NCI-H1105 (cell line): ENCODE results near the gene ZNF784.

Source experiments
- DNase-seq: peaks from one replicate; lab custom pipeline; 2025; lab: John Stamatoyannopoulos, UW

The ZNF784 gene

DNA sequence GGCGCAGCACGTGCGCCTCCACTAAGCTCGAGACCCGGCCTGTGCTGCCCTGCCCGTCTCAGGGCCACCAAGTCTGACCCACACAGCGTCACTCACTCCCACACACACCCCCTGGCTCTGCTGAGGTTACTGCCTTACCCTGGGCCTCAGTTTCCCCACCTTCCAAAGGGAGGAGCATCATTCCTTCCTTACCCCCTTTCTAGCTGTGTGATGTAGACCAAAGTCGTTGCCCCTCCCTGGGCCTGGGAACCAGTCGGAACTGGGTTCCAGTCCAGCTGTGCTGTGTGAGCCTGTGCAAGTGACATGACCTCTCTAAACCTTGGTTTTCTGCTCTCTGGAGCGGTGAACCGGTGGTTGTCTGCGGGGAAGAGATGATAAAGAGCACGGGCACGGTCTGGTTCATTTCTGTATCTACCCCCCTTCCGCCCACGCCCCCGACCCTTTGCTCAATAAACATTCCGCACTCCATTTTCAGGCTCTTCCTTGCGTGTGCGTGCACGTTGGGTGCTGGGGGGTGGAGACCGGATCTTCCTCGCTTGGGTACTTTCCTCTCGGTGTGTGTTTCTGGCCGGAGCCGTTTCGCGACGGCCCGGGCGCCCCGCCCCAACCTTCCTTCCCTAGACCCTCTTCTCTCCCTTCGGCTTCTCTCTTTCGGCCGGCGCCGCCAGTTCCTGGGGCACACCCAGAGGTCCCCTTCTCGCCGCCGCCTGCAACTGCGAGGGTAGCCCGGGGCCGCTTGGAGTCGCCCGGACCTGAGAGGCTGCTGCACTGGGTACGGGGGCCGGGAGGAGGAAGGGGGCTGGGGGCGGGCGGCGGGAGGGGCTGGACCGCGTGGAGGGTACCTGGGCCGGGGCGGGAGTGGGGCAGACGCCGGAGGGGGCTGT, 18.9 kb upstream of the ZNF784 start, which contains the start of gene ZNF581:
ZNF581 (plus strand) TSS at position 647 of the 884 bp plus-strand sequence. CDS start 923 bp downstream, outside the sequence.
- peak; percentile 64 for DNase-seq

GRCh38 chr19:55642153-55643002, 18.0 kb upstream of the ZNF784 start:
- DNase-seq, result no peak

- DNase-seq, result no peak
Measured at GRCh38 chr19:55641426-55642152, 17.2 kb upstream of the ZNF784 start.

DNA sequence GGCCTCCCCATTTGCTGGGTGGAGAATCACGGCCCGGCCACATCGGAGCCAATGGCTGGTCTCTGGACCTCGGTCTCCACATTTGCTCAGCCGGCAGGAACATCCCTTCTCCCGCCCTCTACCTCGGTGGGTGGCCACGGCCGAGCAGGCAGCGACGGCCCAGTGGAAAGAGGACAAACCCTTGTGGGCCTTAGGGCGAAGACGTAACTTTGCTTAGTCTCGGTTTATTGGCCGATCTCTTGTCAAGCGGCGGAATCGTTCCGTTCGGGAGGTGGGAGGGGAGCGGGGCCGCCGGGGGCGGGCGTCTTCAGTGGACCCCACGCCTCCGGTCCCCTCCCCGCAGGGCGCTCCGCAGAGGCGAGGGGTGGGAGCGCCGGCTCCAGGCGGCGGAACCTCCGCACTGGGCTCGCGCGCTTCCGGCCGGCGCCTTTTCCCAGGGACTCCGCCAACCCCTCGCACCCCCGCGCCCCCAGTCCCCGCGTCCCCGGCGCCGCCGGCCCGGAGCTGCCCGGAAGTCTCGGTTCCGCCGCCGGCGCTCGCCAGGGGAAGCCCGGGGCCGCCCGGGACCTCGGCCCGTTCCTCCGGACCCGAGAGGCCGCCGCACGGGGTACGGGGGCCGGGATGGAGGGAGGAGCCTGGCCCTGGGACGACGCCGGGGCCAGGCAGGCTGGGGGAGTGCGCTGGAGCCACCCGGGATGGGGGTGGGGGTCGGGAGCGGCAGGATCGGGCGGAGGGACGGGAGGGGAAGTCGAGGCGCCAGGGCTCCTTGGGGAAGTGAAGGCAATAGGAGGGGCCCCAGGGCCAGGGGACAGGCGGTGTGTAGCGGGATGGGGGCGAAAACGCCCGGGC, 16.4 kb upstream of the ZNF784 start, which contains the start of gene ZNF580:
ZNF580 (plus strand) TSS at position 426 of the 849 bp plus-strand sequence. CDS start 1,507 bp downstream, outside the sequence.
- DNase-seq, result peak; percentile 77

DNA sequence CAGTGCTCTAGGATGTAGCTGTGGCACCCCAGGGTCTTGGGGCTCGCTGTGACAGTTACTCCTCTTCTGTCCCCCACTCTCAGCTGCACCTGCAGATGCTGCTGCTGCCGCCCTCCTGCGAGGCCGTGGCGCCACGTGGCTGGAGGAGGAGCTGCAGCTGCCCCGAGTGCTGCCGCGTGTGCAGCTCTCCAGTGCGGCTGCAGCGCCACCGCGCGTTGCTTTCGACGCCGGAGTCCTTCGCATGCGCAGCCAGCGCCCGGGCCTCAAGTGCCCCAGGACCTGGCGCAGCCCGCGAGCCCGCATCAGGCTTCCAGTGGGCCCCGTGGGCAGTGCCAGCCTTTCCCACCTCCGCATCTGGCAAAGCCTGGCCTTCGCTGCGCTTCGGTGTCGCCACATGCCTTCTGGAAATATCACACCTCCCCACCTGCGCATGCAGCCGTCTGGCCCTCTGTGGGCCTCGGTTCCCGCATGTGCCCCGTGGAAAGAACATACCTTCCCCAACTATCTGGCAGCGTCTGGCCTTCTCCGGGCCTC, 15.7 kb upstream of the ZNF784 start:
- peak; percentile 48 for DNase-seq

GRCh38 chr19:55638864-55639359, 14.5 kb upstream of the ZNF784 start:
- no peak for DNase-seq

- no peak for DNase-seq
Measured at GRCh38 chr19:55637534-55637933, 13.2 kb upstream of the ZNF784 start.

DNA sequence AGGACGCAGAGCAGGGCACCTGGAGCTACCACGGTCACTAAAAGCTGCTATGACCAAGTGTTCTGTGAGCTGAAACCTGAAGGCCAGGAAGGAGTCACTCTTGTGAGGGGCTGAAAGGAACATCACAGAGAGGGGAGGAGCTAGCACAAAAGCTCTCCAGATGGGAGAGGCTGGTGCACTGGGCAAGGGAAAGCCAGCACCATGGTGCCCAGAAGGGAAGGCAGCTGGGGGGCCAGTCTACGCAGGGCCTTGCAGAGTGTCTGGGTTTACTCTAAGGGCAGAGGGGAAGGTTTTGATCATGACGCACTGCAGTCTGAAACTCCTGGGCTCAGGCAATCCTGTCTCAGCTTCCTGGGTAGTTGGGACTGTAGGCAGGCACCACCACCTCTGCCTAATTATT, 12.4 kb upstream of the ZNF784 start:
- no peak for DNase-seq

DNA sequence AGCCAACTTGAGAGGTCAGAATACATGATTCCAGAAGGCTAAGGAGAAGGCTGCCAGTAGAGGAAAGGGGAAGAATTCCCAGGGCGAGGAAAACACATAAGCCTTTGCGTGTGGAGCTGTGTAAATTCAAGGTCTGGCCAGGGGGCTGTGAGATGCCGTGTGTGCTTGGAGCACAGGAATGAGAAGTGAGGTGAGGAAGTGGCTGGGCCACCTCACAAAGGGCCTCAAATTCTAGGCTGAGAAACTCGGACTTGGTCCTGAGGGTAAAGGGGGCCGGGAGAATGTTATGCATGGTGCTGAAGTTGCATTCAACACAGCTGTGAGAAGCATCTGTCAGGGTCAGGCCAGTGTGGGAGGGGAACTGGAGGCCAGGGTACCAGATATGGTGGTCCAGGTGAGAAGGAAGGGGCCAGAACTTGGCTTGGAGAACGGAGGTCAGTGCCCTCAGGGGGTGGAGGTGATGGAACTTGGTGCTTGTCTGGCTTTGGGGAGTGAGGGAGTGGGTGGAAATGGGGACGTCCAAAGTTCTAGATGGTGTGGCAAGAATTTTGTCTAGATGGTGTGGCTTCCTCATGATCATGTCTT, 11.6 kb upstream of the ZNF784 start:
- DNase-seq, result no peak

- DNase-seq, result no peak
Measured at GRCh38 chr19:55635334-55635717, 11.0 kb upstream of the ZNF784 start.

GRCh38 chr19:55633861-55634260, 9.5 kb upstream of the ZNF784 start:
- no peak for DNase-seq

GRCh38 chr19:55632463-55632834, 8.1 kb upstream of the ZNF784 start:
- peak; percentile 90 for DNase-seq

DNA sequence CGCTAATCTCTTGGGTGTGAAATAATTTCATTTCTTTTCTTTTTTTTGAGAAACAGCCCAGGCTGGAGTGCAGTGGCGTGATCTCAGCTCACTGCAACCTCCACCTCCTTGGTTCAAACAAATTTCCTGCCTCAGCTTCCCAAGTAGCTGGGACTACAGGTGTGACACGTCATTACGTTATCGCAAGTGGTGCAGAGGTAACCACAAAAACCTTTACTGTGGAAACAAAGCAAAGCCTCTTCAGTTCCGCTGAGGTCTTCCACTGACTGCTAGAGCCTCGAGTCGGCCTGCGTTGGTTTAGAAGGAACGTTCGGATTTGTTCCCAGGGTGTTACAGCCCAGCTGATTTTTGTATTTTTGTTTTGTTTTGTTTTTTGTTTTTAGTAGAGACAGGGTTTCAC, 2.0 kb upstream of the ZNF784 start:
- no peak for DNase-seq

DNA sequence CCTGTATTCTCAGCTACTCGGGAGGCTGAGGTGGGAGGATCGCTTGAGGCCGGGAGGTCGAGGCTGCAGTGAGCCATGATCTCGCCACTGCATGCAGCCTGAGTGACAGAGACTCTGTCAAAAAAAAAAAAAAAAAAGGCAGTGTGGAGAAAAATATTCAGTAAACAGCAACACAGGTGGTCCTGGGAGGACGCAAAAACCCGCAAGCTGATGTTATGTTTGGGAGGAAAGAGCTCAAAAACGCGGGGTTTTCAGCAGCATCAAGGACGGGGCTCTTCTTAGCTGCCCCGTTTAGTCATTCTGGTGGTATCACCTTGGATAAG, 599 bp upstream of the ZNF784 start:
- DNase-seq, result no peak

DNA sequence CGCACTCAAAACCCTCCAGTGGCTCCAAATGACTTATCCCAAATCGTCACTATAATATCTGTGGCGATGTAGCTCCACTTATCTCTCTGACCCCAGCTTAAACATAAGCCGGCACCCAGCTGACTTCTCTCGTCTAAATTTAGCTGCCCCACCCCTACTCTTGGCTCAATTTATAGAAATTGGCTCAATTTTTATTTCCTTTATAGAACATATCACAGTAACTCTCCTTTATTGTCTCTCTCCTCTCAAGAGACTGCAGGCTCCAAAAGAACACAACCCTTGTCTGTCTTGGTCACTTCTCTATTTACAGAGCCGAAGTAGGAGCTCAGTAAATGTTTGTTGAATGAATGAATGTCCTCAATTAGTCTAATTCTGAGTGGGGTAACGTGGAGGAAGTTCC, 805 bp downstream of the ZNF784 start:
- no peak for DNase-seq

DNA sequence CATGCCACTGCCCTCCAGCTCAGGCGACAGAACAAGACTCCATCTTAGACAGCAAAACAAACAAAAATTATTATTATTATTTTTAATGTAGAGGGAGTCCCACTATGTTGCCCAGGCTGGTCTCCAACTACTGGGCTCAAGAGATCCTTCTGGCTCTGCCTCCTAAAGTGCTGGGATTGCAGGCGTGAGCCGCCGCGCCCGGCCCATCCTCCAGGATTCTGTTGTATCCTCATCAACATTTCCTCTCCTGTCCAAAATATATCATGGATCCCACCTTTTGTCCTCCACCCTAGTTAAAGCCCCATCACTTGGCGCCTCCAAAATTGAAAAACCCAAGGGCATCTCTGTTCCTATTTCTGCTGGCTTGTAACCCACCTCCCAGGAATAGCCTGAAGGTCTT, 1.2 kb downstream of the ZNF784 start:
- DNase-seq, result no peak

GRCh38 chr19:55622242-55622969, 2.0 kb downstream of the ZNF784 start:
- no peak for DNase-seq

GRCh38 chr19:55621673-55622231, 2.6 kb downstream of the ZNF784 start:
- DNase-seq, result no peak

GRCh38 chr19:55621205-55621672, 3.1 kb downstream of the ZNF784 start:
- no peak for DNase-seq
